HEK293 (cell line): ENCODE results near the gene ME3.

ENCODE experiments used
- CTCF ChIP-seq: fragments of 450-650 bp; formaldehyde crosslinking; IDR thresholded peaks from 2 replicates; pipeline ENCODE4 v1.5.1; 2016; ENCODE audit warnings: missing biosample characterization, missing genetic modification characterization
- KLF9 ChIP-seq: fragments of 450-650 bp; formaldehyde crosslinking; IDR thresholded peaks from 2 replicates; pipeline ENCODE4 v1.5.1; 2016; ENCODE audit warnings: missing biosample characterization, missing genetic modification characterization, low read depth
- REST ChIP-seq: fragments of 450-650 bp; formaldehyde crosslinking; IDR thresholded peaks from 2 replicates; pipeline ENCODE4 v1.5.1; 2016; ENCODE audit warnings: missing biosample characterization, missing genetic modification characterization
- YY2 ChIP-seq: fragments of 450-650 bp; formaldehyde crosslinking; IDR thresholded peaks from 2 replicates; pipeline ENCODE4 v1.5.1; 2016; ENCODE audit warnings: missing biosample characterization, missing genetic modification characterization
- ZBTB7A ChIP-seq: fragments of 450-650 bp; formaldehyde crosslinking; IDR thresholded peaks from 2 replicates; pipeline ENCODE4 v1.5.1; 2016; ENCODE audit warnings: low read depth, missing biosample characterization, missing genetic modification characterization
- ZNF121 ChIP-seq: fragments of 450-650 bp; formaldehyde crosslinking; IDR thresholded peaks from 2 replicates; pipeline ENCODE4 v1.5.1; 2016; ENCODE audit warnings: missing biosample characterization, missing genetic modification characterization
- ZNF19 ChIP-seq: fragments of 450-650 bp; formaldehyde crosslinking; IDR thresholded peaks from 2 replicates; pipeline ENCODE4; 2016; ENCODE audit warnings: missing biosample characterization, missing genetic modification characterization, low read depth
- ZNF2 ChIP-seq: fragments of 450-650 bp; formaldehyde crosslinking; IDR thresholded peaks from 2 replicates; pipeline ENCODE4 v1.5.1; 2016; ENCODE audit warnings: missing biosample characterization, missing genetic modification characterization
- ZNF24 ChIP-seq: fragments of 450-650 bp; formaldehyde crosslinking; IDR thresholded peaks from 2 replicates; pipeline ENCODE4 v1.5.1; 2016; ENCODE audit warnings: missing biosample characterization, missing genetic modification characterization
- ZNF266 ChIP-seq: fragments of 450-650 bp; formaldehyde crosslinking; IDR thresholded peaks from 2 replicates; pipeline ENCODE4 v1.5.1; 2016; ENCODE audit warnings: missing biosample characterization, missing genetic modification characterization, low read depth
- ZNF426 ChIP-seq: fragments of 450-650 bp; formaldehyde crosslinking; IDR thresholded peaks from 2 replicates; pipeline ENCODE4 v1.5.1; 2017; ENCODE audit warnings: missing biosample characterization, missing genetic modification characterization, mild to moderate bottlenecking, inconsistent platforms, moderate library complexity
- ZNF677 ChIP-seq: fragments of 450-650 bp; IDR thresholded peaks from 2 replicates; pipeline ENCODE4 v1.5.0; 2018; ENCODE audit warnings: missing biosample characterization, mild to moderate bottlenecking, missing genetic modification characterization, moderate library complexity
- ZNF776 ChIP-seq: fragments of 450-650 bp; formaldehyde crosslinking; IDR thresholded peaks from 2 replicates; pipeline ENCODE4 v1.5.0; 2017; ENCODE audit warnings: missing biosample characterization, missing genetic modification characterization, borderline replicate concordance

- TF ChIP-seq REST (tag by site-specific recombination) (no peak), YY2 (tag by site-specific recombination) (no peak), ZNF24 (tag by site-specific recombination) (no peak), CTCF (tag by site-specific recombination) (no peak), ZNF426 (tag by site-specific recombination) (no peak), ZNF266 (tag by site-specific recombination) (no peak), ZNF677 (tag by site-specific recombination) (no peak), ZNF776 (no peak), ZNF2 (tag by site-specific recombination) (no peak), KLF9 (tag by site-specific recombination) (no peak), ZNF121 (tag by site-specific recombination) (no peak), ZNF19 (tag by site-specific recombination) (no peak), ZBTB7A (tag by site-specific recombination) (no peak)
These were observed 229.0 kb downstream of the ME3 start for GRCh38 chr11:86443415-86443814.
